Right renal cortex interstitium (tissue), 3 donors: ENCODE data around the gene F7. TPM values are rescaled to one million over a fixed set of nuclear protein-coding genes. Genes with fewer than 3 reads are reported as not detected.

ENCODE experiments used
- DNase-seq, 3 donors: peaks; one replicate each; pipeline ENCODE4 v3.0.0-alpha.2; 2013; ENCODE audit warnings: low read depth in 3 of 3, low spot score in 2 of 3
- polyA plus RNA-seq, 3 donors: library from polyadenylated mRNA; unstranded; fragments of 120-200 nt; gene quantifications; one replicate each; pipeline ENCODE4 v1.2.1, GENCODE V29; 2013; ENCODE audit not compliant: insufficient read length in 3 of 3

F7 gene
- polyA plus RNA-seq, 3 donors, result 2.6 to 4.5 (median 3.2) TPM

DNA sequence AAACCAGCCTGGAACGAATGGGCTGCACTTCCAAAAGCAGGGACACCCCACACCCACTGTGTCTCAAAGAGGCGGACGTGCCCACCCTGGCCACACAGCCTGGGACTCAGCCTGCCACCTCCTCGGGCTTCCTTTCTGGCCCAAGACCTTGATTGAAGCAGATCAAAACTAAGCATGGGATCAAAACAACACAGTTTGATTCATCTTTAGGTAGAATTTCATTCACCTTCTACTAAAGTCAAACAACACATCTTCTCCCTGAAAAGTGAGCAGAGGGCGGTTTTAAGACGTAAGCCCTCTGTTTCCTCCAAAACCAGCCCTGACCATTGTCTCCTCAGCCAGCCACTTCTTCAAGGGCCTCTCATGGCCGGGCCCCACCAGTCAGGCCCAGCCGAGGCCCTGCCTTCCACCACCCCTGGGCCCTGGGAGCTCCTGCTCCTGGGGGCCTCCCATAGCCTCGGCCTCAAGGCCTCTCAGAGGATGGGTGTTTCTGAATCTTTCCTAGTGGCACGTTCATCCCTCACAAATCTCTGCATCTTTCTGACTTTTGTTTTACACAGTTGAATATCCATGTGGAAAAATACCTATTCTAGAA, 10.7 kb downstream of the F7 start:
- no peak for DNase-seq

DNA sequence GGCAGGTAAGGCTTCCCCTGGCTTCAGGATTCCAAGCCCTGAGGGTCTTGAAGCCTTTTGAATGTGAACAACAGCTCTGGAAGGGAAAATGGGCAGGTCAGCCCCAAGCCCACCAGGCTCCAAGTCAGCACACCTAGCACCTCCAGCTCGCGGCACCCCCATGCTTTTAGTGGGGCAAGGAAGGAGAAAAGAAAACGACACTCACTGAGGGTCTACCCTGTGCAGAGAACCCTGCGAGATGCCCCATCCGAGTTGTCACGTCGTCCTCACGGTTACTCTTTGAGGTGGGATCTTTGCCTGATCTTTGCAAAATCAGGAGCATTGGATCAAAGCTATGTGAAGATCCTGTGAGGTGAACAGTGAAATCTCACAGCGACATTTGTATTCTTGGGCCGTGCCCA, 11.3 kb downstream of the F7 start:
- DNase-seq, result no peak

DNA sequence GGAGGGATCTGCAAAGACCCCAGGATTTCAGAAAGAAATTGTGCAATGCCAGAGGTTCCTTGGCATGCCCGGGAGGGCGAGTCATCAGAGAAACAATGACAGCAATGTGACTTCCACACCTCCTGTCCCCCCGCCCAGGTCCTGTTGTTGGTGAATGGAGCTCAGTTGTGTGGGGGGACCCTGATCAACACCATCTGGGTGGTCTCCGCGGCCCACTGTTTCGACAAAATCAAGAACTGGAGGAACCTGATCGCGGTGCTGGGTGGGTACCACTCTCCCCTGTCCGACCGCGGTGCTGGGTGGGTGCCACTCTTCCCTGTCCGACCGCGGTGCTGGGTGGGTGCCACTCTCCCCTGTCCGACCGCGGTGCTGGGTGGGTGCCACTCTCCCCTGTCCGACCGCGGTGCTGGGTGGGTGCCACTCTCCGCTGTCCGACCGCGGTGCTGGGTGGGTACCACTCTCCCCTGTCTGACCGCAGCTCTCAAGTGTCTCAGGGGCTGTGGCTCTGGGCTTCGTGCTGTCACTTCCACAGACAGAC, 11.8 kb downstream of the F7 start:
- DNase-seq, result no peak

GRCh38 chr13:113117911-113118260, 12.3 kb downstream of the F7 start:
- no peak for DNase-seq

- DNase-seq, result no peak
Measured at GRCh38 chr13:113118261-113119021, 12.8 kb downstream of the F7 start.

GRCh38 chr13:113119166-113119821, 13.7 kb downstream of the F7 start:
- DNase-seq, result no peak

DNA sequence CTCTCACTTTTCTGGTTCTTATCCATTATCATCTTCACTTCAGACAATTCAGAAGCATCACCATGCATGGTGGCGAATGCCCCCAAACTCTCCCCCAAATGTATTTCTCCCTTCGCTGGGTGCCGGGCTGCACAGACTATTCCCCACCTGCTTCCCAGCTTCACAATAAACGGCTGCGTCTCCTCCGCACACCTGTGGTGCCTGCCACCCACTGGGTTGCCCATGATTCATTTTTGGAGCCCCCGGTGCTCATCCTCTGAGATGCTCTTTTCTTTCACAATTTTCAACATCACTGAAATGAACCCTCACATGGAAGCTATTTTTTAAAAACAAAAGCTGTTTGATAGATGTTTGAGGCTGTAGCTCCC, 14.2 kb downstream of the F7 start:
- DNase-seq, result no peak

DNA sequence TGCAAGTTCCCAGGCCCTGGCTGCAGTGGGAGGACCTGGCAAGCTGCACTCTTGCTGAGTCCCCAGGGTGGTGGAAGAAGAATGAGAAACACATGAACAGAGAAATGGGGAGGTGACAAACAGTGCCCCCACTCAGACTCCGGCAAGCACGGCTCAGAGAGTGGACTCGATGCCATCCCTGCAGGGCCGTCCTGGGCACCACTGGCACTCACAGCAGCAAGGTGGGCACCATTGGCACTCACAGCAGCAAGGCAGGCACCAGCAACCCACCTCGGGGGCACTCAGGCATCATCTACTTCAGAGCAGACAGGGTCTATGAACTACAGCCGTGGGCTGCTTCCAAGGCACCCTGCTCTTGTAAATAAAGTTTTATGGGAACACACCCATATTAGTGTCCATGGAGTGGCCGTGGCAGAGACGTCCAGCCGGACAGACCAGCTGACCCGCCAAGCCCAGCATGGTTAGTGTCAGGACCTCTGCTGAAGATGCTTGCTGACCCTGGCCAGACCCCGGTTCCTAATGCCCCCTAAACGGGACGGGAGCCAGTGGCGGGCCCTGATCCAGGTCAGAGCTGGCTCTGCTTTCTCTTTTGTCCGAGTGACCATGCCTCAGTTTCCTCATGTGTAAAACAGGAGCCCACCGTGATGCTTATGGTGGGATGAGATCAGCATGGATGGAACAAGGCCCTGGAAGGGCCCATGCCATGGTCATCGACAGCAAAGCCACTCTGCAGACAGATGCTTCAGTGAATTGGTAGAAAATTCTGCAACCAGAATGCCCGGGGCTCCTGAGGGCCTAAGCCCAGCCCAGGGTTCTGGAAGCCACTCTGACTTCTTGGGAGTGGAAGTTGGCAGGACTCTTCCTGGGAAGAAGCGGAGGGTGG, 14.9 kb downstream of the F7 start:
- DNase-seq, result no peak

DNA sequence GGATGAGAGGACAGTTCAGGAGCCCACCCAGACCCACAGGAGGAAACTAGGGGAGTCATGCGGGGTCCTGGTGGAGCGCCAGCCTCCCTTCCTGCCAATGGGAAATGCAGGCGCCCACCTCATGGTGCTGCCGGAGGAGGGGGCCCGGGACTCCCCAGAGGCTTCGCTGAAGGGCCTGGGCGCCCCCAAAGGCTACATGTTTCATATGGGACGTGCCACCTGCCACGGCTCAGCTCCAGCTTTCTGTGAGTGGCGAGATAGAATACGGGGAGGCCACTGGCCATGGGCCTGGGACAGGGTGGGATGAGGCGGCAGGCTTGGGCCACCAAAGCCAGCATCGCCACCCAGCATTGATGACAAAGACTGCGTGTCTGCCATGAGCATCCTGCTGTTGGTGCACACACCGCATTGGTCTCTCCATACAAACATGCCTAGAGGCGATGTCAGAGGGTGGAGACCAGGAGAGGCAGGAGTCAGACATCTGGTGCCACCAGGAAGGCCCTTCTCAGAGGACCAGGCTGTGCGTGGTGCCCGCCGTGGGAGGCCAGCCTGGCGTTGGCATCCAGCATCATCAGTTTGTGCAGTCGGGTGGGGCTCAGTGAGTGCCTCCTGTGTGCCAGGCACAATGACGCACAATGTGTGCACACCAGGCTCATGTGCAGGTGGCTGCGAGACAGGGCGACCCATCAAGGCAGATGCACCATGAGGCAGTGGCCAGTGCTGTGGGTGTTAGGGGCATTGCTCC, 15.8 kb downstream of the F7 start:
- DNase-seq, result no peak

GRCh38 chr13:113121928-113122471, 16.4 kb downstream of the F7 start:
- DNase-seq, result no peak

DNA sequence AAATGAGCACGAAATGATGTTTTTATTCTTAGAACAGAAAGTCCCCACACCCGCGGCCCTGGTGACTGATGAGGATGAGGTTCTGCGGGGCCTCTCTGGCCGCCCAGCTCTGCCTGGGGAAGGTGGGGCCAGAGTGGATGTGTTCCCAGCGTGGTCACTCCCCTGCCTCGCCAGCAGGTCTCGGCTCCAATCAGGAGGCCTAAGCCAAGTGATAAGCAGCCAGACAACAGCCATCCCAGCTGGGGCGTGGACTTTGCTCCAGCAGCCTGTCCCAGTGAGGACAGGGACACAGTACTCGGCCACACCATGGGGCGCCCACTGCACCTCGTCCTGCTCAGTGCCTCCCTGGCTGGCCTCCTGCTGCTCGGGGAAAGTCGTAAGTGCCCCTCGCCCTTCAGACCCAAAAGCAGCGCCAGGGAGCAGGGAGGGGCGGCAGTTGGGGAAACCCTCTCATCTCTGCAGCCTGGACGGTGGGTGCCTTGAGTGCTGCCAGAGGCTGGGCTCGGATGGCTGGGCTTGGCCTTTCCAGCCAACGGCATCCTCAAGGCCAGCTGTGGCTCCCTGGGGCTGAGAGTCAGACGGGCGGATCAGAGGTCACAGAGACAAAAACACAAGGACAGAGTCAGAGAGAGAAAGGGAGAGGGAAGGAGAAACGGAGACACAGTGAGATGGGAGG, 17.1 kb downstream of the F7 start, which contains the start of gene F10:
Gene F10, plus strand, starts transcription at position 250 of the 676 bp plus-strand sequence. Its CDS starts 57 bp downstream, at position 307.
- DNase-seq, result no peak

- DNase-seq, result no peak
Measured at GRCh38 chr13:113123226-113124201, 17.9 kb downstream of the F7 start.

DNA sequence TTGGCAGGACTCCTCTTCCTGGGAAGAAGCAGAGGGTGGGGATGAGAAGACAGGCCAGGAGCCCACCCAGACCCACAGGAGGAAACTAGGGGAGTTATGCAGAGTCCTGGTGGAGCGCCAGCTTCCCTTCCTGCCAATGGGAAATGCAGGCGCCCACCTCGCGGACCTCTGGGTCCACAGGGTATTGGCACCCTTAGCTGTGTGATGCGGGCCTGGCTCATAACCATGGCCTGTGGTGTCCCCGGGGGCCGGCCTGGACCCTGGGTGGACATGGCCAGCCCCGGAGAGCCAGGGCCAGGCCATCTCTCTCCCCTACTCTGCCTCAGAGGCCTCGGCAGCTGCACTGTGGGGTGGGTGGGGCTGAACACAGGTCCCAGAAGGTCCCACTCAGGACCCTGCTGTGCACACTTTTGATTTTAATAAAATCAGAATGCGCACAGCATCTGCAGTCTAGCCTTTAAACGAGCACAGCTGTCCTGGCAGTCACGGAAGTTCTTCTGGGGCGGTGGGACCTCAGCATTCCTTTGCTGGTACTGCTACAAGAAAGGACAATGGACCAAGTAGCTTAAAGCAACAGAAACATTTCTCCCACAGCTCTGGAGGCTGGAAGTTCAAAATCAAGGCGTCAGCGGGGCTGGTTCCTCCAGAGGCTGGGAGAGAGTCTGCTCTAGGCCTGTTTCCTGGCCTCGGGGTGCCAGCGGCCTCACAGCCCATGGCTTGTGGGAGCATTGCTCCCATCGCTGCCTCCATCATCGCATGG, 18.8 kb downstream of the F7 start:
- DNase-seq, result no peak

DNA sequence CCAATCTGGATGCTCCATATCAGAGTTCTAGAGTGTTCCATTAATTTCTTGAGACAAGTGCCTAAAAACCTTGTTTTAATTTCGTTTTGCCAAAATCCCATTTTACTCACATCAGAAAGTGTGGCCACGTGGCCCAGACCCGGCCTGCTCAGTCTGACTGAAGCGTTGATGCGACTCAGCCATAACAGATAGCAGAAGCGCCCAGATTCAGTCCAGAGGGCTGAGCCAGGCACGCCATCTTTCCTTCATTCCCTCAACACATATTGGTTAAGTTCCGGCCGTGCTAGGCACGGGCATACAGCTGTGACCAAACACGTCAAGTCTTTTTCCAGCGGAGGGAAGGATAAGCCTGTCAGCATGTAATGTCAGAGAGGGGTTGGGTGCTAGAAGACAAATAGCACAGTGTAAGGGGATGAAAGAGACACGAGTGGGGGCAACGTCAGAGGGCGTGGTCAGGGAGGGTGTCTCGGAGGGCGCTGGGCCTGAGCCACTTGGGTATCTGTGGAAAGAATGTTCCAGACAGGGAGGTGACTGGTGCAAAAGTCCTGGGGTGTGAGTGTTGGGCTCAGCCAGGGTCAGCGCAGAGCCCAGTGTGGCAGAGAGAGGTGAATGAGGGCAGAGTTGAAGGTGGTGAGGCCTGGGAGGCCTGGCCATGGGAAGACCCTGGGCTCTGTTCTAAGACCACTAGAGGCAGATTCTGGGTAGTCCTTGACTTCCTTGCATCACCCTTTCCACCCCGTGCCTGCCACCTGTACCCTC, 20.1 kb downstream of the F7 start:
- no peak for DNase-seq

GRCh38 chr13:113126265-113127150, 20.9 kb downstream of the F7 start:
- no peak for DNase-seq

- no peak for DNase-seq
Measured at GRCh38 chr13:113129480-113129879, 23.9 kb downstream of the F7 start.
